Endodermal cell (in vitro differentiated cells): ENCODE measurements around the gene SLC7A10. TPM values are rescaled to one million over a fixed set of nuclear protein-coding genes. Genes with fewer than 3 reads are reported as not detected.

Source experiments
- DNase-seq: peaks from one replicate; pipeline ENCODE4 v3.0.0-alpha.2; 2017
- H3K27ac ChIP-seq: 2 replicates; pipeline ENCODE4 v1.5.1; 2013; ENCODE audit warnings: mild to moderate bottlenecking, low read depth, low read length, moderate library complexity
- H3K27me3 ChIP-seq: 2 replicates; pipeline ENCODE4 v1.6.1; 2013; ENCODE audit warnings: mild to moderate bottlenecking, low read length, moderate library complexity; ENCODE audit not compliant: insufficient read depth, control insufficient read depth, poor library complexity, severe bottlenecking
- H3K36me3 ChIP-seq: 2 replicates; pipeline ENCODE4 v1.7.0; 2013; ENCODE audit warnings: mild to moderate bottlenecking, low read length, moderate library complexity; ENCODE audit not compliant: control insufficient read depth, insufficient read depth
- H3K4me1 ChIP-seq: one replicate; pipeline ENCODE4 v1.7.0; 2013; ENCODE audit warnings: low read length; ENCODE audit not compliant: control insufficient read depth, insufficient read depth
- H3K4me3 ChIP-seq: 2 replicates; pipeline ENCODE4 v1.5.1; 2013; ENCODE audit warnings: mild to moderate bottlenecking, low read length, moderate library complexity
- H3K9ac ChIP-seq: 2 replicates; pipeline ENCODE4 v1.6.1; 2013; ENCODE audit warnings: mild to moderate bottlenecking, low read length, moderate library complexity; ENCODE audit not compliant: poor library complexity, severe bottlenecking; ENCODE audit errors: extremely low read depth
- H3K9me3 ChIP-seq: 2 replicates; pipeline ENCODE4 v1.6.1; 2013; ENCODE audit warnings: mild to moderate bottlenecking, low read length, moderate library complexity; ENCODE audit not compliant: control insufficient read depth
- H3K27ac Mint-ChIP-seq: 2 replicates; pipeline ENCODE4 v1.8.0; 2020; ENCODE audit warnings: mixed read lengths
- H3K27me3 Mint-ChIP-seq: 2 replicates; pipeline ENCODE4 v1.8.0; 2021; ENCODE audit warnings: mild to moderate bottlenecking, mixed read lengths; ENCODE audit not compliant: insufficient read depth
- H3K36me3 Mint-ChIP-seq: 2 replicates; pipeline ENCODE4 v1.8.0; 2020; ENCODE audit warnings: low read depth, mixed read lengths
- H3K4me1 Mint-ChIP-seq: 2 replicates; pipeline ENCODE4 v1.8.0; 2020; ENCODE audit warnings: mixed read lengths
- H3K4me3 Mint-ChIP-seq: 2 replicates; pipeline ENCODE4 v1.8.0; 2020; ENCODE audit warnings: mild to moderate bottlenecking, moderate library complexity, mixed read lengths
- H3K9me3 Mint-ChIP-seq: 2 replicates; pipeline ENCODE4 v1.8.0; 2020; ENCODE audit warnings: mild to moderate bottlenecking, mixed read lengths
- WGBS, 2 experiments: methylation state at CpG; one replicate each; pipeline versions ENCODE4 v1.1.5 to v1.1.7; 2013; ENCODE audit warnings: missing lambda C conversion rate in 2 of 2, mixed read lengths in 1 of 2; ENCODE audit not compliant: insufficient coverage in 1 of 2, insufficient read length in 1 of 2; 5-methylcytosine and 5-hydroxymethylcytosine counted together
- long read RNA-seq, 4 experiments: library from polyadenylated mRNA in 2 of 4; library from RNA in 1 of 4; library from capped mRNA in 1 of 4; stranded (forward) in 3 of 4; unstranded in 1 of 4; transcript quantifications; one replicate each; pipeline ENCODE4 v2.0.0, GENCODE V29; 2020 to 2021; ENCODE audit warnings: inconsistent platforms in 1 of 4
- polyA plus RNA-seq, 2 experiments: library from polyadenylated mRNA; stranded (reverse); fragments of 50-300 nt; gene quantifications; one replicate each; pipeline ENCODE4 v1.2.3, GENCODE V29; 2013
- total RNA-seq, 2 donors: library from RNA; stranded (reverse); fragmentation: NEBNext Ultra II Directional in 1 of 2; extraction: Animal tissue kit (Norgen Biotek cat#: 25700) in 1 of 2; gene quantifications; 2 replicates in 1 of 2; 3 replicates in 1 of 2; pipeline ENCODE4 v1.2.1, GENCODE V29; 2021
- TF ChIP-seq, protein P1 (sequence below): fragments of 200-600 bp; sonication (generic); conservative IDR thresholded peaks from 2 replicates; pipeline ENCODE4 v1.5.0; 2021; ENCODE audit warnings: antibody characterized with exemption, mild to moderate bottlenecking

The SLC7A10 gene
- under 1 TPM in 1 of 2 donors, not detected in 1; 0.35 TPM for total RNA-seq
- 1.6 TPM for polyA plus RNA-seq (2013, experiment 1 of 2)
- polyA plus RNA-seq (2013, experiment 2 of 2): 0.95 TPM
- long read RNA-seq, experiment 1: 0 reads
- long read RNA-seq, experiment 2: 0 reads
- long read RNA-seq, experiment 3: 0 reads
- long read RNA-seq, experiment 4: 0 reads

DNA sequence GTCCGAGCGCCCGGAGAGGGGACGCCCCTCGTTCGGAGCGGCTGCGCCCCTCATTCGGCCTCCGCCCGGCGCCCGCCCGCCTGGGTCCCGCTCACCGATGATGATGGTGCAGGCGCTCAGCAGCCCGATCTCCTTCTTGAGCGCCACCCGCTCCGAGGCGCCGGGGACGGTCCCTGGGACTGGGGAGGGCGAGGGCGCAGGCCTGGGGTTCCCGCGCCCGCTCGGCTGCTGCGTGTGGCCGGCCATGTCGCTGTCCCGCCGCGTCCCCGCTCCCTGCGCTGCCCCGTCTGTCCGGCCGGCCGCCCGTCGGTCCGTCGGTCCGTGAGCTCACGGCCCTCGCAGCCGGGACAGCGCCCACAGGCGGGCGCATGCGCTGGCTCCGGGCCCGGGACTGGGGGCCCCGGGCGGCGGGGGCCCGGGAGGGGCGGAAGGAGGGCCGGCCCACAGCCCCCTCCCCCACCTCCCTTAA, at the start of gene SLC7A10:
TSS of gene SLC7A10 (minus strand) at position 393 of the 469 bp plus-strand sequence. CDS start at position 246, 147 bp downstream.
- Mint-ChIP-seq H3K27ac (no peak within 1 kb of the TSS), H3K9me3 (peaks cover 19% of the 10 kb centered on the region), H3K4me1 (peaks cover 3% of the 10 kb centered on the region), H3K4me3 (peak within 1 kb of the TSS; percentile 50), H3K27me3 (peaks cover 75% of the 10 kb centered on the region), H3K36me3 (no peaks in the 10 kb centered on the region)
- peaks cover 24% of the 10 kb centered on the region for H3K9me3 ChIP-seq
- H3K27ac ChIP-seq: no peak within 1 kb of the TSS
- no peaks in the 10 kb centered on the region for H3K4me1 ChIP-seq
- H3K27me3 ChIP-seq: peaks cover 66% of the 10 kb centered on the region
- 11 to 48% methylated on average over 9 to 58 of the region's 62 CpGs for WGBS, 2 experiments
- no peak within 1 kb of the TSS for H3K4me3 ChIP-seq
- H3K9ac ChIP-seq: no peak within 1 kb of the TSS
- H3K36me3 ChIP-seq: no peaks in the 10 kb centered on the region
- TF ChIP-seq, protein P1, sequence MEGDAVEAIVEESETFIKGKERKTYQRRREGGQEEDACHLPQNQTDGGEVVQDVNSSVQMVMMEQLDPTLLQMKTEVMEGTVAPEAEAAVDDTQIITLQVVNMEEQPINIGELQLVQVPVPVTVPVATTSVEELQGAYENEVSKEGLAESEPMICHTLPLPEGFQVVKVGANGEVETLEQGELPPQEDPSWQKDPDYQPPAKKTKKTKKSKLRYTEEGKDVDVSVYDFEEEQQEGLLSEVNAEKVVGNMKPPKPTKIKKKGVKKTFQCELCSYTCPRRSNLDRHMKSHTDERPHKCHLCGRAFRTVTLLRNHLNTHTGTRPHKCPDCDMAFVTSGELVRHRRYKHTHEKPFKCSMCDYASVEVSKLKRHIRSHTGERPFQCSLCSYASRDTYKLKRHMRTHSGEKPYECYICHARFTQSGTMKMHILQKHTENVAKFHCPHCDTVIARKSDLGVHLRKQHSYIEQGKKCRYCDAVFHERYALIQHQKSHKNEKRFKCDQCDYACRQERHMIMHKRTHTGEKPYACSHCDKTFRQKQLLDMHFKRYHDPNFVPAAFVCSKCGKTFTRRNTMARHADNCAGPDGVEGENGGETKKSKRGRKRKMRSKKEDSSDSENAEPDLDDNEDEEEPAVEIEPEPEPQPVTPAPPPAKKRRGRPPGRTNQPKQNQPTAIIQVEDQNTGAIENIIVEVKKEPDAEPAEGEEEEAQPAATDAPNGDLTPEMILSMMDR: peak; percentile 43
- peak; percentile 65 for DNase-seq

DNA sequence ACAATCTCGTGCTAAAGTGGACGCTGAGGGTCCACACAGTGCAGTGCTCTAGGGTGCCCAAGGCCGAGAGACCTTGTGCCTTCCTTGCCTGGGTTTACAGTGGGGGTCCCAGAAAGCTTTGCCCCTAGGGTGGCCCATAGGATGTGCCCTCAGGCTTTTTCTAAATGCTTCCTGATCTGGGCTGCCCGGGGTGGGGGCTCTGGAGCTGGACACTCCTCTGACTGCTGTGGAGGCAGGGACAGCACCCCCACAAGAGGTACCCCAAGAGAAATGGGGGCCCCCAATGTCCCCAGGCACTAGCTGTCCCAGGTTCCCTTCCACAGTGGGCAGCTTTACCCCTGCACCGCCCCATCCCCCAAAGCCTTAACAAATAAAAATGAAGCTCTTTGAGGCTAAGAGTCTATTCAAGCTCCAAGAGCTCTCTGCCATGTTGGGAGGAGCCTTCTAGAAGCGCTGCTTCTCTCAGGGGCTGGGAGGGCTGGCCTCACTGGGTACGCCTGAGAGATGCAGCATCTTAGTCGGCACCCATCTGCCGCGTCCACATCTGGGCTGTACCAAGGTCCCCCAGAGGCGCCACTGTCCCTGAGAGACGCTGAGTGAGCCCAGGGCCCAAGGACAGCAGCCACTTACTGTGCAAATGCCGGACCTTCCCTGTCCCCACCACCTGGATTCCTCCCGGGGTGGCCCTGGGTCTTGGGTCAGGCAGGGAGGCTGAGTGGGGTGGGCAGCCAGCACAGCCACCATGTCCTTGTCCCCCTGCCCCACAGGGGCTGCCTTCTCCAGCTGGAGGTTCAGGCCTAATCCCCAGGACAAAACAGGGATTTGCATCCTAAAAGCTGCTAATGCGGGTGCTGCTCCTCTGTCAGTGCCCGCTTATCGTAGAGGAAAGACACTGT, 49.3 kb upstream of the SLC7A10 start:
- Mint-ChIP-seq H3K36me3 (no peaks in the 10 kb centered on the region), H3K27me3 (no peaks in the 10 kb centered on the region), H3K27ac (no peak overlapping the region), H3K9me3 (no peaks in the 10 kb centered on the region), H3K4me3 (no peak overlapping the region), H3K4me1 (peaks cover 12% of the 10 kb centered on the region)
- Histone ChIP-seq H3K4me1 (no peaks in the 10 kb centered on the region), H3K27ac (no peak overlapping the region), H3K27me3 (no peaks in the 10 kb centered on the region), H3K36me3 (no peaks in the 10 kb centered on the region), H3K4me3 (no peak overlapping the region), H3K9ac (no peak overlapping the region), H3K9me3 (no peaks in the 10 kb centered on the region)
- 91 to 93% methylated on average over 11 to 17 of the region's 17 CpGs for WGBS, 2 experiments
- TF ChIP-seq, protein P1: no peak
- no peak for DNase-seq

DNA sequence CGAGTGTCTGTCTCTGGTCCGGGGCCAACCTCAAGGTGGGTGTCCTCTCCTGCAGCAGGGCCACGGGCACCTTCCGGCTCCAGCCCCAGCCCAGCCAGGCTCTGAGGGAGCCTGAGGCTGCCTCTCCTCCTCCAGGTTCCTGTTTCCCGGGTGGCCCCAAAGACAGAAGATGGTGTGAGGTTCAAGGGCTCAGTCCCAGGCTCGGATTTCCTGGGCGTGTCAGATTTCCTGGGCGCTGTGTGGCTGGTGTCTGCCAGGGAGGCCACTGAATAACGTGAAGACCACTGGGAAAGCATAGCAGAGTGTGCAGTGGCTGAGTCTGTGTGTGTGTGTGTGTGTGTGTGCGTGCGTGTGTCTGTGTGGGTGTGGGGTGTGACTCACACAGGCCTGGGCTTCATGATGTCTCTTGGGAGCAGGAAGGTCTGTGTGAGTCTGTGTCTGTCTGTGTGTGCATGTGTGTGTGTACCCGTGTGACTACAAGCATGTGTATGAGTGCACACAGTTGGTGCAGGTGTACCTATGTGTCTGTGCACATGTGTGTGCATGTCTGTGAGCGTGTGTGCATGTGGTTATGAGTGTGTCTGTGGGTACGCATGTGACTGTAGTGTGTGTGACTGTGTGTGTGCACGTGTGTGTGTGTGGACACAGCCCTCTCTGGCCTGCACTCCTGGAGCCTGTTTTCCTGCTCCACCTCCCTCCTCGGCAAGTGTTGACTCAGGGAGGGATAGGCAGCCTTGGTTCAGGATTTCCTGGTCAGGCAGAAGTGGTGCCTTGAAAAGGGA, 48.4 kb upstream of the SLC7A10 start:
- Histone ChIP-seq H3K4me3 (no peak overlapping the region), H3K9ac (no peak overlapping the region), H3K27ac (no peak overlapping the region), H3K4me1 (no peaks in the 10 kb centered on the region), H3K36me3 (no peaks in the 10 kb centered on the region), H3K9me3 (no peaks in the 10 kb centered on the region), H3K27me3 (no peaks in the 10 kb centered on the region)
- Mint-ChIP-seq H3K4me3 (no peak overlapping the region), H3K27ac (no peak overlapping the region), H3K4me1 (peaks cover 12% of the 10 kb centered on the region), H3K9me3 (no peaks in the 10 kb centered on the region), H3K36me3 (no peaks in the 10 kb centered on the region), H3K27me3 (no peaks in the 10 kb centered on the region)
- DNase-seq: no peak
- TF ChIP-seq, protein P1: no peak
- 80 to 83% methylated on average over 3 to 16 of the region's 16 CpGs for WGBS, 2 experiments
